ENCODE data around the gene CNPY2.
A peak's percentile ranks its signal among the peaks of the same experiment; 100 is the strongest.
"Not testable (repeated sequence)": the region's sequence is repeated elsewhere in the genome, so short reads cannot be mapped to it uniquely, and the experiment has no call there.

Gene CNPY2

GRCh38 chr12:56315622-56316473 lies at the start of gene CNPY2:
Gene CNPY2, minus strand, starts transcription at chr12:56315988. Its CDS starts 771 bp downstream, at chr12:56315217.
- DNase-seq (ENCODE audit: low read depth, low spot score): peak; percentile 92
- H3K27ac ChIP-seq: peak within 1 kb of the TSS; percentile 88

GRCh38 chr12:56362130-56363059 lies 46.6 kb upstream of the CNPY2 start, which contains the start of gene APOF:
Gene APOF, minus strand, starts transcription at chr12:56362857. Its CDS starts 112 bp downstream, at chr12:56362745.
- no peak for DNase-seq (ENCODE audit: low read depth, low spot score)
- no peak within 1 kb of the TSS for H3K27ac ChIP-seq

- no peak for DNase-seq (ENCODE audit: low read depth, low spot score)
Measured at GRCh38 chr12:56361487-56362129, 45.8 kb upstream of the CNPY2 start.

GRCh38 chr12:56359851-56360767 lies 44.3 kb upstream of the CNPY2 start, which contains the start of gene STAT2:
Gene STAT2, minus strand, starts transcription at chr12:56360107. Its CDS starts 3,536 bp downstream, at chr12:56356571.
- DNase-seq (ENCODE audit: low read depth, low spot score): peak; percentile 99
- H3K27ac ChIP-seq: peak within 1 kb of the TSS; percentile 93

More at GRCh38 chr12:56361487-56362129, 45.8 kb upstream of the CNPY2 start:
- H3K27ac ChIP-seq: no peak overlapping the region

- peak overlapping the region; percentile 93 for H3K27ac ChIP-seq
- peak; percentile 43 for DNase-seq (ENCODE audit: low read depth, low spot score)
Measured at GRCh38 chr12:56358836-56359532, 43.2 kb upstream of the CNPY2 start.

GRCh38 chr12:56351325-56351724 lies 35.5 kb upstream of the CNPY2 start:
- peak overlapping the region; percentile 3 for H3K27ac ChIP-seq
- no peak for DNase-seq (ENCODE audit: low read depth, low spot score)

- DNase-seq (ENCODE audit: low read depth, low spot score): no peak
- no peak overlapping the region for H3K27ac ChIP-seq
Measured at GRCh38 chr12:56350662-56351061, 34.9 kb upstream of the CNPY2 start.

- no peak for DNase-seq (ENCODE audit: low read depth, low spot score)
- H3K27ac ChIP-seq: no peak overlapping the region
Measured at GRCh38 chr12:56348776-56349175, 33.0 kb upstream of the CNPY2 start.

GRCh38 chr12:56347255-56347654 lies 31.5 kb upstream of the CNPY2 start:
- not testable (repeated sequence) for H3K27ac ChIP-seq; DNase-seq (ENCODE audit: low read depth, low spot score)

- H3K27ac ChIP-seq: no peak overlapping the region
- no peak for DNase-seq (ENCODE audit: low read depth, low spot score)
Measured at GRCh38 chr12:56346675-56347074, 30.9 kb upstream of the CNPY2 start.

GRCh38 chr12:56342290-56342689 lies 26.5 kb upstream of the CNPY2 start:
- DNase-seq (ENCODE audit: low read depth, low spot score); H3K27ac ChIP-seq: not testable (repeated sequence)

- H3K27ac ChIP-seq: no peak overlapping the region
- DNase-seq (ENCODE audit: low read depth, low spot score): no peak
Measured at GRCh38 chr12:56341616-56342015, 25.8 kb upstream of the CNPY2 start.

- DNase-seq (ENCODE audit: low read depth, low spot score): no peak
- H3K27ac ChIP-seq: peak overlapping the region; percentile 73
Measured at GRCh38 chr12:56339158-56339422, 23.3 kb upstream of the CNPY2 start.

GRCh38 chr12:56338308-56339157 lies 22.7 kb upstream of the CNPY2 start, which contains the start of gene IL23A:
Gene IL23A, plus strand, starts transcription at chr12:56338884. Its CDS starts 161 bp downstream, at chr12:56339045.
- H3K27ac ChIP-seq: peak within 1 kb of the TSS; percentile 73

GRCh38 chr12:56337753-56338251 lies 22.0 kb upstream of the CNPY2 start:
- H3K27ac ChIP-seq: peak overlapping the region; percentile 73
- DNase-seq (ENCODE audit: low read depth, low spot score): no peak

More at GRCh38 chr12:56338308-56339157, 22.7 kb upstream of the CNPY2 start, which contains the start of gene IL23A:
- peak; percentile 71 for DNase-seq (ENCODE audit: low read depth, low spot score)

GRCh38 chr12:56336361-56337167 lies 20.8 kb upstream of the CNPY2 start:
- no peak overlapping the region for H3K27ac ChIP-seq
- DNase-seq (ENCODE audit: low read depth, low spot score): no peak

GRCh38 chr12:56335527-56335926 lies 19.7 kb upstream of the CNPY2 start:
- not testable (repeated sequence) for H3K27ac ChIP-seq; DNase-seq (ENCODE audit: low read depth, low spot score)

All from epithelial cell of prostate (primary cell).